Liver (tissue), 9 donors: ENCODE data around the gene CFI. TPM values are rescaled to one million over a fixed set of nuclear protein-coding genes. Genes with fewer than 3 reads are reported as not detected.

Experiments
- DNase-seq: peaks from one replicate; pipeline ENCODE4 v3.0.0-alpha.2; 2017; ENCODE audit warnings: low spot score
- H3K27ac ChIP-seq, 2 donors: one replicate each; pipeline ENCODE4 v1.7.0; 2013; ENCODE audit warnings: inconsistent platforms in 2 of 2, low read length in 2 of 2, control low read depth in 1 of 2, low read depth in 1 of 2, mild to moderate bottlenecking in 1 of 2
- H3K27me3 ChIP-seq, 4 donors: one replicate each; pipeline versions ENCODE4 v1.6.1 to v1.7.0; 2013; ENCODE audit warnings: low read length in 3 of 4, inconsistent platforms in 1 of 4, mild to moderate bottlenecking in 1 of 4, moderate library complexity in 1 of 4; ENCODE audit not compliant: control insufficient read depth in 4 of 4, insufficient read depth in 4 of 4
- H3K36me3 ChIP-seq, 4 donors: one replicate each; pipeline versions ENCODE4 v1.6.1 to v1.7.0; 2013; ENCODE audit warnings: low read length in 3 of 4, mild to moderate bottlenecking in 3 of 4, low read depth in 1 of 4, moderate library complexity in 1 of 4; ENCODE audit not compliant: control insufficient read depth in 4 of 4, insufficient read depth in 3 of 4
- H3K4me1 ChIP-seq, 4 donors: one replicate each; pipeline versions ENCODE4 v1.6.1 to v1.7.0; 2013; ENCODE audit warnings: low read length in 3 of 4, mild to moderate bottlenecking in 3 of 4, moderate library complexity in 1 of 4; ENCODE audit not compliant: control insufficient read depth in 4 of 4, insufficient read depth in 4 of 4
- H3K4me3 ChIP-seq, 3 donors: one replicate each; pipeline versions ENCODE4 v1.6.1 to v1.7.0; 2013; ENCODE audit warnings: low read length in 3 of 3, control low read depth in 1 of 3, low read depth in 1 of 3, mild to moderate bottlenecking in 1 of 3
- H3K9ac ChIP-seq, 2 donors: one replicate each; pipeline ENCODE4 v1.7.0; 2013; ENCODE audit warnings: low read length in 2 of 2, mild to moderate bottlenecking in 2 of 2, moderate library complexity in 2 of 2, control low read depth in 1 of 2, low read depth in 1 of 2
- H3K9me3 ChIP-seq, 4 donors: one replicate each; pipeline versions ENCODE4 v1.6.1 to v1.7.0; 2013; ENCODE audit warnings: low read length in 3 of 4; ENCODE audit not compliant: control insufficient read depth in 4 of 4
- CTCF ChIP-seq: fragments of 150-350 bp; IDR thresholded peaks from 2 replicates; pipeline ENCODE4 v1.5.1; 2017; ENCODE audit warnings: improper control_type of control experiment, low read depth, low read length; ENCODE audit not compliant: missing input control
- EGR1 ChIP-seq, 2 donors: IDR thresholded peaks; 2 replicates each; pipeline ENCODE4 v1.6.1; 2016 to 2018; ENCODE audit warnings: antibody characterized with exemption in 2 of 2, low read depth in 2 of 2
- FOXA1 ChIP-seq: IDR thresholded peaks from 2 replicates; pipeline ENCODE4 v1.6.1; 2016; ENCODE audit warnings: antibody characterized with exemption
- FOXA2 ChIP-seq: IDR thresholded peaks from 2 replicates; pipeline ENCODE4 v1.6.1; 2016; ENCODE audit warnings: antibody characterized with exemption
- HNF4A ChIP-seq, 2 donors: conservative IDR thresholded peaks; 2 replicates each; pipeline ENCODE4 v1.6.1; 2016; ENCODE audit warnings: antibody characterized with exemption in 2 of 2, mild to moderate bottlenecking in 2 of 2
- HNF4G ChIP-seq: IDR thresholded peaks from 2 replicates; pipeline ENCODE4 v1.6.1; 2016; ENCODE audit warnings: antibody characterized with exemption
- MAX ChIP-seq: IDR thresholded peaks from 2 replicates; pipeline ENCODE4 v1.6.1; 2016; ENCODE audit warnings: antibody characterized with exemption
- RAD21 ChIP-seq, 2 donors: IDR thresholded peaks; 2 replicates each; pipeline ENCODE4 v1.6.1; 2016; ENCODE audit warnings: antibody characterized with exemption in 2 of 2, mild to moderate bottlenecking in 2 of 2
- RXRA ChIP-seq, 2 donors: IDR thresholded peaks; 2 replicates each; pipeline ENCODE4 v1.6.1; 2017 to 2018; ENCODE audit warnings: antibody characterized with exemption in 2 of 2, mild to moderate bottlenecking in 1 of 2
- SP1 ChIP-seq: IDR thresholded peaks from 2 replicates; pipeline ENCODE4 v1.6.1; 2018; ENCODE audit warnings: antibody characterized with exemption, mild to moderate bottlenecking
- YY1 ChIP-seq: IDR thresholded peaks from 2 replicates; pipeline ENCODE4 v1.6.1; 2016; ENCODE audit warnings: antibody characterized with exemption, mild to moderate bottlenecking
- ZBTB33 ChIP-seq: IDR thresholded peaks from 2 replicates; pipeline ENCODE4 v1.6.1; 2016; ENCODE audit warnings: antibody characterized with exemption
- WGBS: extraction: QIAGEN DNeasy Blood & Tissue Kit; methylation state at CpG from one replicate; pipeline ENCODE4 v1.1.7; 2013; 5-methylcytosine and 5-hydroxymethylcytosine counted together
- polyA plus RNA-seq, 2 donors: library from polyadenylated mRNA; stranded (reverse) in 1 of 2; unstranded in 1 of 2; fragments of 200-250 nt in 1 of 2; fragments of >200 nt in 1 of 2; fragmentation: Nextera tagmentation in 1 of 2; extraction: Ambion mirVana in 1 of 2; gene quantifications; one replicate each; pipeline versions ENCODE4 v1.2.1 to v1.2.3, GENCODE V29; 2013 to 2015
- total RNA-seq, 2 donors: library from RNA; depleted of rRNA; stranded (reverse); fragments of >200 nt; gene quantifications; one replicate each; pipeline ENCODE4 v1.2.3, GENCODE V29; 2014
- donor health status: healthy.
- donor health status: healthy.
- donor health status: healthy.
- donor health status: healthy.
- donor health status: healthy.

Gene CFI
- total and polyA plus RNA-seq, 4 donors = 232 to 598 (median 500) TPM

DNA sequence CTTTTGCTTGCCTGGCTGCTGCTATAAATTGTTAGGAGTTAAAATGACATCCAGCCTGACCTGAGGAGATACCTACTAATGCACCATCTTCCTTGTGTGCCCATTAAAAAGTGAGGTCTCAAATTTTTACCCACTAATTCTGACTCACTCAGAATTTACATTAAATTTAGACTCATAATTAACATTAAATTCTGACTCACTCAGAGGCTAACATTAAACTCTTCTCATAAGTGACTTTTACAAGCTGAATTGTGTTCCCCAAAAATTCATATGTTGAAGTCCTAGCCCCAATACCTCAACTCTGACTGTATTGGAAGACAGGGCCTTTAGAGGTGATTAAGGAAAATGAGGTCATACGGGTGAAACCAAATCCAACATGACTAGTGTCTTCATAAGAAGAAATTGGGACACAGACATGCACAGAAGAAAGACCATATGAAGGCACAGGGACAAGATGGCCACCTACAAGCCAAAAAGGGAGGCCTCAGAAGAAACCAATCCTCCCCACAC lies 110.3 kb downstream of the CFI start:
- H3K4me3 ChIP-seq = no peak overlapping the region
- H3K27ac ChIP-seq = no peak overlapping the region
- TF ChIP-seq RXRA (IDR thresholded peaks at IDR 0.05) = no peak
- no peak for TF ChIP-seq YY1
- TF ChIP-seq SP1 = no peak
- no peak for TF ChIP-seq FOXA2
- TF ChIP-seq CTCF = no peak
- TF ChIP-seq MAX = no peak
- TF ChIP-seq HNF4A (conservative IDR thresholded peaks at IDR 0.05) = no peak
- no peak for TF ChIP-seq FOXA1
- TF ChIP-seq RAD21 (IDR thresholded peaks at IDR 0.05) = no peak
- no peak for TF ChIP-seq HNF4G
- no peak for TF ChIP-seq EGR1 (IDR thresholded peaks at IDR 0.05; ENCODE audit: low read depth in 2 of 2)
- no peak for TF ChIP-seq ZBTB33
- H3K9ac ChIP-seq = no peak overlapping the region
- H3K36me3 ChIP-seq = peaks cover 3 to 34% (median 32%) of the 10 kb centered on the region in 4 donors
- H3K4me1 ChIP-seq = no peaks in the 10 kb centered on the region
- WGBS = 90% methylated on average over 1 of the region's 1 CpG
- H3K9me3 ChIP-seq = no peaks in the 10 kb centered on the region
- no peaks in the 10 kb centered on the region for H3K27me3 ChIP-seq
- no peak for DNase-seq

Other genes with a start within 250 kb of the CFI start
- 1 to 10 TPM; 1.8 to 4.9 TPM for gene MCUB, start 241.8 kb downstream of the CFI start, total RNA-seq
- 1 to 10 TPM; 1.3 to 2.1 TPM for gene MCUB, start 241.8 kb downstream of the CFI start, polyA plus RNA-seq
- 10 to 100 TPM; 18.5 to 20.9 TPM for gene CASP6, start 98.6 kb downstream of the CFI start, total RNA-seq
- gene CASP6, start 98.6 kb downstream of the CFI start, polyA plus RNA-seq = 10 to 100 TPM; 14.9 to 20.4 TPM
- gene PLA2G12A, start 71.9 kb downstream of the CFI start, total RNA-seq = 10 to 100 TPM; 11.3 to 28.9 TPM
- gene PLA2G12A, start 71.9 kb downstream of the CFI start, polyA plus RNA-seq = 10 to 100 TPM; 29.9 to 57.7 TPM
- gene GAR1, start 13.8 kb upstream of the CFI start, total RNA-seq = 1 to 10 TPM; 1.5 to 7.2 TPM
- gene GAR1, start 13.8 kb upstream of the CFI start, polyA plus RNA-seq = 1 to 10 TPM; 4.5 to 7.7 TPM
- gene RRH, start 26.0 kb upstream of the CFI start, total RNA-seq = under 1 TPM; 0.05 to 0.08 TPM
- gene RRH, start 26.0 kb upstream of the CFI start, polyA plus RNA-seq = under 1 TPM in 1 of 2 donors, not detected in 1; 0.05 TPM
- under 1 TPM in 1 of 2 donors, not detected in 1; 0.08 TPM for gene LRIT3, start 46.1 kb upstream of the CFI start, total RNA-seq
- under 1 TPM; 0.03 to 0.07 TPM for gene LRIT3, start 46.1 kb upstream of the CFI start, polyA plus RNA-seq
- under 1 TPM in 1 of 2 donors, not detected in 1; 0.65 TPM for gene EGF, start 110.9 kb upstream of the CFI start, total RNA-seq
- gene EGF, start 110.9 kb upstream of the CFI start, polyA plus RNA-seq = not detected